ENCODE data around the gene PLIN1.

GRCh38 chr15:89659295-89659694, 19.9 kb downstream of the PLIN1 start:
- TF ChIP-seq GATA3 (IDR thresholded peaks at IDR 0.05; ENCODE audit: low read depth, low read length): no peak
- no peak for TF ChIP-seq GATA2 (IDR thresholded peaks at IDR 0.05; ENCODE audit: low read depth, low read length)

Data from SH-SY5Y (cell line).